ENCODE measurements around the gene HRCT1. TPM values are rescaled to one million over a fixed set of nuclear protein-coding genes. Genes with fewer than 3 reads are reported as not detected.
"Not testable (repeated sequence)": the region's sequence is repeated elsewhere in the genome, so short reads cannot be mapped to it uniquely, and the experiment has no call there.

Gene HRCT1
- total RNA-seq, result 0.47 and 0.63 TPM in 2 replicates

- no peak for DNase-seq (ENCODE audit: extremely low read depth, low read depth, low spot score)
Observed at GRCh38 chr9:35905912-35906679, at the start of gene HRCT1. HRCT1 (plus strand) TSS chr9:35906202; CDS start chr9:35906288, 86 bp downstream.

- DNase-seq (ENCODE audit: extremely low read depth, low read depth, low spot score), result no peak
Observed at GRCh38 chr9:35856206-35856605, 49.8 kb upstream of the HRCT1 start.

GRCh38 chr9:35856882-35857281, 49.1 kb upstream of the HRCT1 start:
- DNase-seq (ENCODE audit: extremely low read depth, low read depth, low spot score), result no peak

GRCh38 chr9:35858458-35858857, 47.5 kb upstream of the HRCT1 start:
- DNase-seq (ENCODE audit: extremely low read depth, low read depth, low spot score), result no peak

GRCh38 chr9:35859310-35859989, 46.6 kb upstream of the HRCT1 start:
- DNase-seq (ENCODE audit: extremely low read depth, low read depth, low spot score), result no peak

- no peak for DNase-seq (ENCODE audit: extremely low read depth, low read depth, low spot score)
Observed at GRCh38 chr9:35859990-35860339, 46.0 kb upstream of the HRCT1 start.

- DNase-seq (ENCODE audit: extremely low read depth, low read depth, low spot score), result no peak
Observed at GRCh38 chr9:35861161-35861897, 44.7 kb upstream of the HRCT1 start.

- DNase-seq (ENCODE audit: extremely low read depth, low read depth, low spot score), result no peak
Observed at GRCh38 chr9:35862328-35862727, 43.7 kb upstream of the HRCT1 start.

- no peak for DNase-seq (ENCODE audit: extremely low read depth, low read depth, low spot score)
Observed at GRCh38 chr9:35863583-35863982, 42.4 kb upstream of the HRCT1 start.

GRCh38 chr9:35864695-35865255, 41.2 kb upstream of the HRCT1 start:
- DNase-seq (ENCODE audit: extremely low read depth, low read depth, low spot score), result no peak

GRCh38 chr9:35867538-35867937, 38.5 kb upstream of the HRCT1 start:
- no peak for DNase-seq (ENCODE audit: extremely low read depth, low read depth, low spot score)

- DNase-seq (ENCODE audit: extremely low read depth, low read depth, low spot score), result no peak
Observed at GRCh38 chr9:35868933-35869332, 37.1 kb upstream of the HRCT1 start.

- DNase-seq (ENCODE audit: extremely low read depth, low read depth, low spot score), result no peak
Observed at GRCh38 chr9:35869621-35870216, 36.3 kb upstream of the HRCT1 start.

GRCh38 chr9:35870351-35870923, 35.6 kb upstream of the HRCT1 start, which contains the start of gene OR13J1:
OR13J1 (minus strand) TSS chr9:35870401; CDS start chr9:35870401, 0 bp downstream.
- DNase-seq (ENCODE audit: extremely low read depth, low read depth, low spot score), result no peak

- no peak for DNase-seq (ENCODE audit: extremely low read depth, low read depth, low spot score)
Observed at GRCh38 chr9:35871545-35871944, 34.5 kb upstream of the HRCT1 start.

GRCh38 chr9:35872505-35872904, 33.5 kb upstream of the HRCT1 start:
- no peak for DNase-seq (ENCODE audit: extremely low read depth, low read depth, low spot score)

GRCh38 chr9:35882263-35882848, 23.6 kb upstream of the HRCT1 start:
- DNase-seq (ENCODE audit: extremely low read depth, low read depth, low spot score), result no peak

GRCh38 chr9:35882996-35883395, 23.0 kb upstream of the HRCT1 start:
- DNase-seq (ENCODE audit: extremely low read depth, low read depth, low spot score), result no peak

- not testable (repeated sequence) for DNase-seq (ENCODE audit: extremely low read depth, low read depth, low spot score)
Observed at GRCh38 chr9:35884908-35885307, 21.1 kb upstream of the HRCT1 start.

GRCh38 chr9:35891646-35892045, 14.4 kb upstream of the HRCT1 start:
- no peak for DNase-seq (ENCODE audit: extremely low read depth, low read depth, low spot score)
